Transverse colon (tissue), 4 donors: ENCODE results near the gene SEMA4D. TPM values are rescaled to one million over a fixed set of nuclear protein-coding genes. Genes with fewer than 3 reads are reported as not detected.
A peak's percentile ranks its signal among the peaks of the same experiment; 100 is the strongest.

Experiments used
- DNase-seq: peaks from one replicate; pipeline ENCODE4 v3.0.0-alpha.2; 2019
- H3K27ac ChIP-seq, 4 donors: fragments of 200-600 bp; sonication (generic); 2 replicates each; pipeline ENCODE4 v1.5.1; 2016 to 2018; ENCODE audit warnings: inconsistent platforms in 4 of 4
- H3K27me3 ChIP-seq: fragments of 200-600 bp; sonication (generic); 2 replicates; pipeline ENCODE4 v1.5.1; 2017; ENCODE audit warnings: inconsistent platforms
- H3K36me3 ChIP-seq, 4 donors: fragments of 200-600 bp; sonication (generic); 2 replicates each; pipeline ENCODE4 v1.5.1; 2017 to 2019; ENCODE audit warnings: inconsistent platforms in 4 of 4
- H3K4me1 ChIP-seq, 4 donors: fragments of 200-600 bp; sonication (generic); 2 replicates each; pipeline ENCODE4 v1.5.1; 2017 to 2020; ENCODE audit warnings: inconsistent platforms in 4 of 4
- H3K4me3 ChIP-seq, 4 donors: fragments of 200-600 bp; sonication (generic); 1 replicate in 1 of 4; 2 replicates in 3 of 4; pipeline versions ENCODE4 v1.5.1 to v1.6.1; 2017 to 2019; ENCODE audit warnings: inconsistent platforms in 4 of 4
- H3K9me3 ChIP-seq, 2 donors: fragments of 200-600 bp; sonication (generic); 2 replicates each; pipeline ENCODE4 v1.5.1; 2017 to 2019; ENCODE audit warnings: inconsistent platforms in 2 of 2
- CTCF ChIP-seq, 5 experiments: fragments of 200-600 bp in 3 of 5; fragments of 450-650 bp in 2 of 5; sonication (generic) in 3 of 5; IDR thresholded peaks; 1 replicate in 2 of 5; 2 replicates in 3 of 5; pipeline ENCODE4 v1.5.1; 2016 to 2017; ENCODE audit warnings: antibody characterized with exemption in 5 of 5, inconsistent platforms in 3 of 5, mild to moderate bottlenecking in 2 of 5, moderate library complexity in 1 of 5
- EP300 ChIP-seq: sonication (generic); formaldehyde crosslinking; IDR thresholded peaks from one replicate; pipeline ENCODE4 v1.6.1; 2017; ENCODE audit warnings: antibody characterized with exemption, low read depth
- POLR2A ChIP-seq: fragments of 450-650 bp; IDR thresholded peaks from one replicate; pipeline ENCODE4 v1.6.1; 2016; ENCODE audit warnings: antibody characterized with exemption, mild to moderate bottlenecking, moderate library complexity
- POLR2AphosphoS5 ChIP-seq, 3 donors: sonication (generic); formaldehyde crosslinking; IDR thresholded peaks; one replicate each; pipeline ENCODE4 v1.6.1; 2016; ENCODE audit warnings: antibody characterized with exemption in 3 of 3
- WGBS, 2 donors: methylation state at CpG; one replicate each; pipeline ENCODE4 v1.1.5; 2018; ENCODE audit warnings: low coverage in 1 of 2; 5-methylcytosine and 5-hydroxymethylcytosine counted together
- in situ Hi-C, 4 donors: fragments of 200-750 bp; cut with MboI; loops; one replicate each; pipeline versions ENCODE4 v1.15.0 to v1.15.1; 2017; ENCODE audit warnings: low sequenced_read_pairs in 3 of 4, low pct_ligation_motif_present in 1 of 4, low pct_unique_long_range_greater_than_20kb in 1 of 4
- intact Hi-C: fragments of 100-400 bp; cut with DNase I; formaldehyde crosslinking; loops from one replicate; pipeline ENCODE4 v1.15.1; 2023; ENCODE audit warnings: low total_unique reads
- total RNA-seq, 4 donors: library from RNA; depleted of rRNA; stranded (reverse); fragments of >200 nt; gene quantifications; one replicate each; pipeline ENCODE4 v1.1.0, GENCODE V29; 2016

Gene SEMA4D
- total RNA-seq, 4 donors from 2014 or later, result 8.7 to 29.1 (median 14.5) TPM

- 73 to 98% methylated on average over 3 to 6 of the region's 6 CpGs for WGBS, 2 donors
- Histone ChIP-seq H3K27ac (no peak overlapping the region), H3K9me3 (no peaks in the 10 kb centered on the region), H3K27me3 (no peaks in the 10 kb centered on the region), H3K36me3 (no peaks in the 10 kb centered on the region), H3K4me1 (peaks cover 25 to 56% (median 41%) of the 10 kb centered on the region in 4 donors), H3K4me3 (no peak overlapping the region)
- intact Hi-C loops, result no loop called here
- no peak for DNase-seq
- TF ChIP-seq POLR2A, result no peak
- TF ChIP-seq EP300, result no peak
- TF ChIP-seq POLR2AphosphoS5 (IDR thresholded peaks at IDR 0.05), result no peak
- no peak for TF ChIP-seq CTCF (IDR thresholded peaks at IDR 0.05)
- in situ Hi-C loops, result no loop called here
These were observed 65.8 kb downstream of the SEMA4D start for GRCh38 chr9:89431930-89432725.

GRCh38 chr9:89430995-89431394, 66.9 kb downstream of the SEMA4D start:
- Histone ChIP-seq H3K27ac (peak overlapping the region; percentile 15 to 57 (median 28)), H3K4me1 (peaks cover 13 to 48% (median 31%) of the 10 kb centered on the region in 4 donors), H3K36me3 (no peaks in the 10 kb centered on the region), H3K27me3 (no peaks in the 10 kb centered on the region), H3K4me3 (no peak overlapping the region), H3K9me3 (no peaks in the 10 kb centered on the region)
- DNase-seq, result peak; percentile 79
- 22 to 36% methylated on average over 6 of the region's 6 CpGs for WGBS, 2 donors
- in situ Hi-C loops, result no loop called here
- intact Hi-C loops, result no loop called here
- TF ChIP-seq POLR2A (no peak), POLR2AphosphoS5 (IDR thresholded peaks at IDR 0.05) (peak in 1 of 3 donors; percentile 12)

GRCh38 chr9:89428901-89429890, 68.7 kb downstream of the SEMA4D start:
- TF ChIP-seq CTCF (IDR thresholded peaks at IDR 0.05) (peak; percentile 14 to 45 (median 19)), POLR2AphosphoS5 (IDR thresholded peaks at IDR 0.05) (no peak)
- no peak overlapping the region for H3K4me3 ChIP-seq
- H3K9me3 ChIP-seq, result no peaks in the 10 kb centered on the region
- H3K27me3 ChIP-seq, result no peaks in the 10 kb centered on the region
- intact Hi-C loops (no loop called here), in situ Hi-C loops (no loop called here)
- WGBS, 2 donors, result 88 to 95% methylated on average over 3 to 23 of the region's 25 CpGs
- H3K36me3 ChIP-seq, result no peaks in the 10 kb centered on the region
- H3K4me1 ChIP-seq, result peaks cover 0 to 36% (median 24%) of the 10 kb centered on the region in 4 donors
- peak; percentile 57 for DNase-seq
- peak overlapping the region in 2 of 4 donors; percentile 57 to 58 for H3K27ac ChIP-seq

GRCh38 chr9:89428222-89428761, 69.6 kb downstream of the SEMA4D start:
- no peak overlapping the region for H3K4me3 ChIP-seq
- H3K9me3 ChIP-seq, result no peaks in the 10 kb centered on the region
- peak overlapping the region in 1 of 4 donors; percentile 58 for H3K27ac ChIP-seq
- intact Hi-C loops, result no loop called here
- no peak for TF ChIP-seq POLR2A
- no peak for TF ChIP-seq EP300
- TF ChIP-seq CTCF (IDR thresholded peaks at IDR 0.05), result no peak
- TF ChIP-seq POLR2AphosphoS5 (IDR thresholded peaks at IDR 0.05), result no peak
- no peaks in the 10 kb centered on the region for H3K27me3 ChIP-seq
- WGBS, 2 donors, result 92% methylated on average over 12 of the region's 13 CpGs; no CpG with 5 or more reads in 1 of the 2 donors
- no peaks in the 10 kb centered on the region for H3K36me3 ChIP-seq
- in situ Hi-C loops, result no loop called here
- peaks cover 0 to 36% (median 24%) of the 10 kb centered on the region in 4 donors for H3K4me1 ChIP-seq
- no peak for DNase-seq
